Panc1 (cell line): Measurements from ENCODE around the gene PRKG1.

Experiments
- REST ChIP-seq, 2 experiments: IDR thresholded peaks; 2 replicates each; pipeline ENCODE4 v1.6.1; 2011 to 2012; ENCODE audit warnings: low read depth in 2 of 2, control low read depth in 1 of 2, low read length in 1 of 2, mild to moderate bottlenecking in 1 of 2, moderate library complexity in 1 of 2; ENCODE audit not compliant: insufficient read depth in 1 of 2
- TF ChIP-seq, protein P1 (sequence below): fragments of 450-650 bp; IDR thresholded peaks from 2 replicates; pipeline ENCODE4 v1.5.1; 2017; ENCODE audit warnings: mild to moderate bottlenecking

DNA sequence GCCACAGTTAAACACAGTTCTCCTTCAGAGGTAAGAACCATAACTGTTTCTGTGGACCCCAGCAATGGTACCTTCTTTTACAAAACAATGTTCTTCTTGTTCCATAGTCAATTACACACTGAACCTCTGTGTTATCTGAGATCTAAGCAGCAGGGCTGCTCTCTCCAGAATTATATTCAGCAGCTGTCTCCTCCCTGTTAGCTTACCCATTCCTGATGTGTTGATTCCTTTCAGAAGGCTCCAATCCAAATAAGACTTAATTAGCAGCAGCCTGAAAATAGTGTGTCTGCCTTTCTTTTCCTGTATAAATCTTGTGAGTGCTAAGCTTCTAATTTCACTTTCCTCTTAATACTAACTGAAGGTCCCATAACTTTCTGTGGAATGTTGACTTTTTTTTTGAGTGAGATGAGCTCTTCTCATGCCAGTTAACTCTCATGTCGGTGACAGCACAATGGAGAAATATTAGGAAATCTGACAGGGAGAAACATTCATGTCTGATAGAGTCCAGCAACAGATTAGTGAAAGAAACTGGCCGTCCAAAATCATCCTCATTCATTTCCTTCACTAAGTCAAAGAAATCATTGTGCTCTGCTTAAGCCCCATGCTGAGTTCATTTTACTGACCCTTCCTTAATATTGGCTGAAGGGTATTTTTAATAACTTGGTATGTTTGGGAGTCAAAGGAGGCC lies 226.5 kb downstream of the PRKG1 start:
- no peak for TF ChIP-seq REST (IDR thresholded peaks at IDR 0.05; ENCODE audit: insufficient read depth in 1 of 2, low read depth in 2 of 2, low read length in 1 of 2)
- TF ChIP-seq, protein P1, sequence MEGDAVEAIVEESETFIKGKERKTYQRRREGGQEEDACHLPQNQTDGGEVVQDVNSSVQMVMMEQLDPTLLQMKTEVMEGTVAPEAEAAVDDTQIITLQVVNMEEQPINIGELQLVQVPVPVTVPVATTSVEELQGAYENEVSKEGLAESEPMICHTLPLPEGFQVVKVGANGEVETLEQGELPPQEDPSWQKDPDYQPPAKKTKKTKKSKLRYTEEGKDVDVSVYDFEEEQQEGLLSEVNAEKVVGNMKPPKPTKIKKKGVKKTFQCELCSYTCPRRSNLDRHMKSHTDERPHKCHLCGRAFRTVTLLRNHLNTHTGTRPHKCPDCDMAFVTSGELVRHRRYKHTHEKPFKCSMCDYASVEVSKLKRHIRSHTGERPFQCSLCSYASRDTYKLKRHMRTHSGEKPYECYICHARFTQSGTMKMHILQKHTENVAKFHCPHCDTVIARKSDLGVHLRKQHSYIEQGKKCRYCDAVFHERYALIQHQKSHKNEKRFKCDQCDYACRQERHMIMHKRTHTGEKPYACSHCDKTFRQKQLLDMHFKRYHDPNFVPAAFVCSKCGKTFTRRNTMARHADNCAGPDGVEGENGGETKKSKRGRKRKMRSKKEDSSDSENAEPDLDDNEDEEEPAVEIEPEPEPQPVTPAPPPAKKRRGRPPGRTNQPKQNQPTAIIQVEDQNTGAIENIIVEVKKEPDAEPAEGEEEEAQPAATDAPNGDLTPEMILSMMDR = no peak
